KOPT-K1 (cell line): ENCODE measurements around the gene UCN2.

Experiments used
- H3K27ac ChIP-seq: fragments of 200-600 bp; sonication (generic); 2 replicates; pipeline ENCODE4 v1.5.1; 2016; ENCODE audit warnings: antibody characterized with exemption, mild to moderate bottlenecking, low read depth, low read length; ENCODE audit not compliant: poor library complexity, severe bottlenecking
- H3K36me3 ChIP-seq: fragments of 200-600 bp; sonication (generic); 2 replicates; pipeline ENCODE4 v1.5.1; 2017; ENCODE audit warnings: antibody characterized with exemption, mild to moderate bottlenecking, low read length, moderate library complexity; ENCODE audit not compliant: insufficient read depth
- H3K9me3 ChIP-seq: fragments of 200-600 bp; sonication (generic); 2 replicates; pipeline ENCODE4 v1.5.1; 2017; ENCODE audit warnings: antibody characterized with exemption, low read length, mild to moderate bottlenecking; ENCODE audit not compliant: insufficient read depth, poor library complexity, severe bottlenecking

Gene UCN2

DNA sequence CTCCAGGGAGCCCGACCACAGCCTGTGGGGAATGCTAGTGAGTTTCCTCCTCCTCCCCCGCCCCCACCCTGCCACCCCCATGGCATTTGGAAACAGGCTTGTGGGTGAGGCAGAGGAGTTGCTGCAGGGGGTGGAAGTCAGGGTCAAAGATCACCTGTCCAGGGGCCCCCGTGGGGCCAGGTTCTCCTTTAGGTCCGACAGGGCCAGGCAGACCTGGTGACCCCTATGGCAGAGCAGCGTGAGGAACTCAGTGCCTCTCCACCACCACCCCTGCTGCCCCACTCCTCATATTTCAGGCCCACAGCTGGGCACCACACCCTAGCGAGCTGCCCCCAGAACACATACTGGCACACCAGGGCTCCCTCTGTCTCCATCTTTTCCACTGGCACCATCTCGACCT, 8.9 kb upstream of the UCN2 start:
- H3K27ac ChIP-seq = no peak overlapping the region
- H3K36me3 ChIP-seq = no peaks in the 10 kb centered on the region
- no peaks in the 10 kb centered on the region for H3K9me3 ChIP-seq

- H3K27ac ChIP-seq = no peak overlapping the region
- no peaks in the 10 kb centered on the region for H3K36me3 ChIP-seq
- H3K9me3 ChIP-seq = no peaks in the 10 kb centered on the region
These were observed 8.4 kb upstream of the UCN2 start for GRCh38 chr3:48571938-48572337.

DNA sequence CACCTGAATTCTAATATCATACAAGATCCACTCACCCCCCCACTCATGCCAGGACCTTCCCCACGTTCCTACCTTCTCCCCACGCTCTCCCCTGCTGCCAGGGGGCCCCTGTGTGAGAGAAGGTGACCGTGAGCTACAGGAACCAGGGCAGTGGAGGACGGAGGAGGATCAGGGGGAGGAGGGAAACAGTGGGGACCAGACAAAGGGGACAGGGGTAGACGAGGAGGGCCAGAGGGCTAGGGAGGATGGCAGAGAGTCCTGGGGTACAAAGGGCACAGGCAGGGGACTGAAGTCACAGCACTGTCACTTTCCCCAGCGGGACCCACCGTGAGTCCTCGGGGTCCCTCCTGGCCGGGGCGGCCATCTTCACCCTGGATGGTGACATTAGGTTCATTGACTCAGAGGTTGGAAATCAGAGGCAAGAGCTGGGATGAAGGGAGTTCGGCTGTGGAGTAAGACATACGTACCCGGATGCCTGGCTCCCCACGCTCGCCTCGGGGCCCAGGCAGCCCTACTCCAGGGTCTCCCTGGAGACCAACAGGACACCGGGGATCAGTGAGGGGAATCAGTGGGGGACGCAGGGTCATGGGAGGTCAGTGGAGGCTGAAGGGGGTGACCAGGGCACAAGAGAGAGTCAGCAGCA, 6.3 kb upstream of the UCN2 start:
- Histone ChIP-seq H3K9me3 (no peaks in the 10 kb centered on the region), H3K36me3 (no peaks in the 10 kb centered on the region), H3K27ac (no peak overlapping the region)

GRCh38 chr3:48569400-48569799, 5.8 kb upstream of the UCN2 start:
- H3K27ac ChIP-seq = no peak overlapping the region
- no peaks in the 10 kb centered on the region for H3K36me3 ChIP-seq

GRCh38 chr3:48568476-48568875, 4.9 kb upstream of the UCN2 start:
- Histone ChIP-seq H3K36me3 (no peaks in the 10 kb centered on the region), H3K9me3 (no peaks in the 10 kb centered on the region), H3K27ac (no peak overlapping the region)

More at GRCh38 chr3:48569400-48569799, 5.8 kb upstream of the UCN2 start:
- no peaks in the 10 kb centered on the region for H3K9me3 ChIP-seq

GRCh38 chr3:48567500-48567899, 3.9 kb upstream of the UCN2 start:
- H3K27ac ChIP-seq = no peak overlapping the region
- no peaks in the 10 kb centered on the region for H3K36me3 ChIP-seq
- H3K9me3 ChIP-seq = no peaks in the 10 kb centered on the region

DNA sequence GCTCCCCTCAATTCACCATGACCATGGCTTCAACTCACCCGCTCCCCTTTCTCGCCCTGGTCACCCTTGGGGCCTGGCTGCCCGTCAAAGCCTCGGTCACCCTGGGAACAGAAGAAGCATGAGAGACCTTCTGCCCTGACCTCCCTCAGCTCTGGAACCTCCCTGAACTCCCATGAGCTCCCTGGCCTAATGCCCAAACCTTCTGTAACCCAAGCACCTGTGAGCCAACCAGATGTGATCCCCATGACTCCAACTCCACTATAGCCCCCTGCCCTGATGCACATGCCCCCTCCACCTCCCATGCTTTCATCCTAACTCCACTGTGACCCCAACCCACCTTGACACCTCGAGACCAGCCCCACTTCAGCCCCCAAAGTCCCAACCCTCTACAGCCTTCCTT, 3.5 kb upstream of the UCN2 start:
- no peaks in the 10 kb centered on the region for H3K9me3 ChIP-seq
- H3K27ac ChIP-seq = no peak overlapping the region

DNA sequence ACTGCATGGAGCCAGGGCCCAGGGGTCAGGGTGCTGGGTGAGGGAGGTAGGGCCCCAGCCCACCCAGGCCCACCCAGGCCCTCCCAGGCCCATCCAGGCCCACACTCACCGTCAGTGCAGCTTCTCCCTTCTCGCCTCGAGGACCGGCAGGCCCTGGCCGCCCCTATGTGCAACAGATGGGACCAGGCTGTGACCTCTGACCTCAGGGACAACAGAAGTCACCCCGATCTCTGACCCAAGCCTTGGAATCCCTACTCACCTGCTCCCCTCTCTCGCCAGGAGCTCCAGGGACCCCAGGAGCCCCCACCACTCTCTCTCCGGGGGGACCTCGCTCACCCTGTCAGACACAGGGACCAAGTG, 2.8 kb upstream of the UCN2 start:
- Histone ChIP-seq H3K36me3 (no peaks in the 10 kb centered on the region), H3K27ac (no peak overlapping the region), H3K9me3 (no peaks in the 10 kb centered on the region)

More for the DNA sequence above, 3.5 kb upstream of the UCN2 start:
- H3K36me3 ChIP-seq = no peaks in the 10 kb centered on the region

- Histone ChIP-seq H3K27ac (no peak overlapping the region), H3K9me3 (no peaks in the 10 kb centered on the region), H3K36me3 (no peaks in the 10 kb centered on the region)
These were observed 2.2 kb upstream of the UCN2 start for GRCh38 chr3:48565591-48566400.

- H3K36me3 ChIP-seq = no peaks in the 10 kb centered on the region
- no peak overlapping the region for H3K27ac ChIP-seq
- H3K9me3 ChIP-seq = no peaks in the 10 kb centered on the region
These were observed 1.6 kb upstream of the UCN2 start for GRCh38 chr3:48565186-48565585.

GRCh38 chr3:48564667-48565066, 1.1 kb upstream of the UCN2 start:
- Histone ChIP-seq H3K27ac (no peak overlapping the region), H3K36me3 (no peaks in the 10 kb centered on the region), H3K9me3 (no peaks in the 10 kb centered on the region)

- no peak overlapping the region for H3K27ac ChIP-seq
- H3K36me3 ChIP-seq = no peaks in the 10 kb centered on the region
- H3K9me3 ChIP-seq = no peaks in the 10 kb centered on the region
These were observed 441 bp upstream of the UCN2 start for GRCh38 chr3:48564022-48564421.

GRCh38 chr3:48562367-48563095, 1.1 kb downstream of the UCN2 start:
- Histone ChIP-seq H3K9me3 (no peaks in the 10 kb centered on the region), H3K36me3 (no peaks in the 10 kb centered on the region), H3K27ac (no peak overlapping the region)

DNA sequence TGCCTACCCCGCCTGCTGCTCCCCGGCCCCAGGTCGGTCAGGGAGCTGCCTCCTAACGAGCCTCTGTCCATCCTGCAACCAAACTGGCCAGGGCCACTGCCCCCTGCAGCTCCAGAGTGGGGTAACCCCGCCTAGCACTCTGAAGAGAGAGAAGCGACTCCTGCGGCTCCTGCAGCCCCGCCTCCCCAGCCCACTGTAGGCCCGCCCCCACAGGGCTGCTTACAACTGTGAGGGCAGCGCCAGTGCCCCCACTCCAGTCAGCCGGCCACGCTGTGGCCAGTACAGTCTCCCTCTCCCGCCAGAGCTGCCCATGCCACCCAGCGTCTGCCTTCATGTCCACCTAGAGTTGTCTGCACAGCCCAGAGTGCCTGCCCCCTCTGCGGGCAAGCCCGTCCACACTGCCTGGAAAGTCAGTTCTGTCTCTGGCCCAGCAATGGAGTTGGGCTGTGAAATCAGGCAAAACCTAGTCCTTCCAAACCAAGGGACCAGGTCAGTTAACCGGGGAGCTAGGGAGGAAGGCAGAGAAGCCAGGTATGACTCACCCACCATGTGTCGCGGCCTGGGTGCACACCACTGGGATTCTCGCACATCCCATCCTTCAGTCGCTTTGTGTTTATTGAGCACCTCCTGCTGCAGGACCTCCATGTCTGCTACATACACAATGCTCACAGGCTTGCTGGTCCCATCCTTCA, 2.4 kb downstream of the UCN2 start:
- H3K27ac ChIP-seq = no peak overlapping the region

GRCh38 chr3:48560648-48561018, 2.9 kb downstream of the UCN2 start:
- H3K36me3 ChIP-seq = no peaks in the 10 kb centered on the region
- H3K9me3 ChIP-seq = no peaks in the 10 kb centered on the region
- H3K27ac ChIP-seq = no peak overlapping the region

More for the DNA sequence above, 2.4 kb downstream of the UCN2 start:
- Histone ChIP-seq H3K36me3 (no peaks in the 10 kb centered on the region), H3K9me3 (no peaks in the 10 kb centered on the region)
